Peyer's patch (tissue), 4 donors: Measurements from ENCODE around the gene STK32B.

Experiments
- POLR2A ChIP-seq, 2 donors: fragments of 450-650 bp; IDR thresholded peaks; one replicate each; pipeline ENCODE4 v1.5.1; 2017; ENCODE audit warnings: antibody characterized with exemption in 2 of 2, mild to moderate bottlenecking in 2 of 2, moderate library complexity in 2 of 2
- TF ChIP-seq, protein P1 (sequence below), 6 experiments: fragments of 450-650 bp in 4 of 6; fragments of 200-600 bp in 2 of 6; sonication (generic) in 1 of 6; IDR thresholded peaks; one replicate each; pipeline ENCODE4 v1.5.1; 2017 to 2019; ENCODE audit warnings: antibody characterized with exemption in 6 of 6, mild to moderate bottlenecking in 3 of 6, moderate library complexity in 1 of 6

DNA sequence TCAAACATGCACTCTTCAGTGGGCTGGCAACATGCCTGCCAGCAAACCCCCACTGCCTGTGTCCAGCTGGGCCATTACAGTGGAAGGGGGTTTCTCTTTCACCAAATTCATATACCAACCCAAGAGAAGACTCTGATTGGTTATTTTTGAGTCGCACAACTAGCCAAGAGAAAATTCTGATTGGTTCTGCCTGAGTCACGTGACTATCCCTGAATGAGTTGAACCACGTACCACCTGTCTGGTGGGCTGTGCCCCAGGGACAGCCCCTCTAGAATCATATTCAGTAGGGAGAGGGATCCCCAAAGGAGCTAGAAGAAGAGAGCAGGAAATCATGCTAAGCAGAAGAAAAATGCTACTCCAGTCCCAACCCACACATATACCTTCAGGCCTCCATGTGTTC is 313.1 kb downstream of the STK32B start:
- TF ChIP-seq, protein P1, sequence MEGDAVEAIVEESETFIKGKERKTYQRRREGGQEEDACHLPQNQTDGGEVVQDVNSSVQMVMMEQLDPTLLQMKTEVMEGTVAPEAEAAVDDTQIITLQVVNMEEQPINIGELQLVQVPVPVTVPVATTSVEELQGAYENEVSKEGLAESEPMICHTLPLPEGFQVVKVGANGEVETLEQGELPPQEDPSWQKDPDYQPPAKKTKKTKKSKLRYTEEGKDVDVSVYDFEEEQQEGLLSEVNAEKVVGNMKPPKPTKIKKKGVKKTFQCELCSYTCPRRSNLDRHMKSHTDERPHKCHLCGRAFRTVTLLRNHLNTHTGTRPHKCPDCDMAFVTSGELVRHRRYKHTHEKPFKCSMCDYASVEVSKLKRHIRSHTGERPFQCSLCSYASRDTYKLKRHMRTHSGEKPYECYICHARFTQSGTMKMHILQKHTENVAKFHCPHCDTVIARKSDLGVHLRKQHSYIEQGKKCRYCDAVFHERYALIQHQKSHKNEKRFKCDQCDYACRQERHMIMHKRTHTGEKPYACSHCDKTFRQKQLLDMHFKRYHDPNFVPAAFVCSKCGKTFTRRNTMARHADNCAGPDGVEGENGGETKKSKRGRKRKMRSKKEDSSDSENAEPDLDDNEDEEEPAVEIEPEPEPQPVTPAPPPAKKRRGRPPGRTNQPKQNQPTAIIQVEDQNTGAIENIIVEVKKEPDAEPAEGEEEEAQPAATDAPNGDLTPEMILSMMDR (IDR thresholded peaks at IDR 0.05): no peak
- TF ChIP-seq POLR2A (IDR thresholded peaks at IDR 0.05): no peak
